ENCODE results near the gene SOHLH1.

SOHLH1 gene

GRCh38 chr9:135687216-135687615 is 12.1 kb downstream of the SOHLH1 start:
- H3K27me3 ChIP-seq (ENCODE audit: insufficient read depth, low read length, poor library complexity) = no peaks in the 10 kb centered on the region
- no peak overlapping the region for H2AFZ ChIP-seq (ENCODE audit: low read depth, low read length)
- H3K79me2 ChIP-seq (ENCODE audit: insufficient read depth, low read length) = no peaks in the 10 kb centered on the region
- no peak overlapping the region for H3K4me2 ChIP-seq (ENCODE audit: insufficient read depth, low read length)
- no peak overlapping the region for H3K27ac ChIP-seq (ENCODE audit: low read length)
- DNase-seq (no peak), ATAC-seq (ENCODE audit: insufficient read depth, low read depth) (no peak)
- H3K4me3 ChIP-seq (ENCODE audit: low read depth in 1 of 2, low read length in 2 of 2) = no peak overlapping the region
- H3K4me1 ChIP-seq (ENCODE audit: insufficient read depth, low read length) = no peaks in the 10 kb centered on the region
- H3K36me3 ChIP-seq (ENCODE audit: insufficient read depth, low read length) = no peaks in the 10 kb centered on the region
- no peak overlapping the region for H3K9ac ChIP-seq (ENCODE audit: low read depth, low read length)
- no peak for TF ChIP-seq EZH2 (IDR thresholded peaks at IDR 0.05; ENCODE audit: borderline replicate concordance, low read depth, low read length, severe bottlenecking)
- TF ChIP-seq CTCF (IDR thresholded peaks at IDR 0.05; ENCODE audit: borderline replicate concordance, extremely low read depth, low read length, poor library complexity, severe bottlenecking) = no peak
- no peaks in the 10 kb centered on the region; the same call in 1 of the 2 replicates for H4K20me1 ChIP-seq (ENCODE audit: insufficient read depth, low read length)
- H3K9me3 ChIP-seq (ENCODE audit: insufficient read depth, low read length, severe bottlenecking) = no peaks in the 10 kb centered on the region

DNA sequence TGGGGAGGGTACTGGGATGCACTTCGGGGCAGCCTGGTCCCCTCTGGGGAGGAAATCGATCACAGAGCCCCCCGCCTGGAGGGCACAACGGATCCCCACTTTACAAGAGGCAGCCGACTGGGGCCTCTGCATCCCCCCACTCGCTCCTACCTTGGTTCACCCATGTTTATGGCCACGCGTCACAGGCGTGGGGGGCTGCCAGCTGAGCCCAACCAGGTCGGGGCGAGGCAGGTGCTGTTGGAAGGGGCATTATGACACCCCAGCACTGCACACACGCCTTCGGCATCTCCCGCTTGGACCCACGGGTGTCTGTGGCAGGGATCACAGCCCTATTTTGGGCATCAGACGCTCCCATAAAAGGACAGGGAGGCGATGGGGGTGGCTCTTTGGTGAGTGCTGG is 14.6 kb downstream of the SOHLH1 start:
- DNase-seq (no peak), ATAC-seq (ENCODE audit: insufficient read depth, low read depth) (no peak)
- H3K4me2 ChIP-seq (ENCODE audit: insufficient read depth, low read length) = no peak overlapping the region
- no peaks in the 10 kb centered on the region; the same call in 1 of the 2 replicates for H4K20me1 ChIP-seq (ENCODE audit: insufficient read depth, low read length)
- H3K27me3 ChIP-seq (ENCODE audit: insufficient read depth, low read length, poor library complexity) = no peaks in the 10 kb centered on the region
- no peak overlapping the region for H2AFZ ChIP-seq (ENCODE audit: low read depth, low read length)
- H3K27ac ChIP-seq (ENCODE audit: low read length) = no peak overlapping the region
- TF ChIP-seq CTCF (IDR thresholded peaks at IDR 0.05; ENCODE audit: borderline replicate concordance, extremely low read depth, low read length, poor library complexity, severe bottlenecking) (no peak), EZH2 (IDR thresholded peaks at IDR 0.05; ENCODE audit: borderline replicate concordance, low read depth, low read length, severe bottlenecking) (no peak)
- H3K79me2 ChIP-seq (ENCODE audit: insufficient read depth, low read length) = no peaks in the 10 kb centered on the region
- H3K9me3 ChIP-seq (ENCODE audit: insufficient read depth, low read length, severe bottlenecking) = no peaks in the 10 kb centered on the region
- no peak overlapping the region for H3K4me3 ChIP-seq (ENCODE audit: low read depth in 1 of 2, low read length in 2 of 2)
- H3K4me1 ChIP-seq (ENCODE audit: insufficient read depth, low read length) = no peaks in the 10 kb centered on the region
- no peaks in the 10 kb centered on the region for H3K36me3 ChIP-seq (ENCODE audit: insufficient read depth, low read length)
- H3K9ac ChIP-seq (ENCODE audit: low read depth, low read length) = no peak overlapping the region

- no peak for DNase-seq
- TF ChIP-seq CTCF (IDR thresholded peaks at IDR 0.05; ENCODE audit: borderline replicate concordance, extremely low read depth, low read length, poor library complexity, severe bottlenecking) (no peak), EZH2 (IDR thresholded peaks at IDR 0.05; ENCODE audit: borderline replicate concordance, low read depth, low read length, severe bottlenecking) (no peak)
- Histone ChIP-seq H2AFZ (ENCODE audit: low read depth, low read length) (no peak overlapping the region), H3K27me3 (ENCODE audit: insufficient read depth, low read length, poor library complexity) (no peaks in the 10 kb centered on the region), H3K36me3 (ENCODE audit: insufficient read depth, low read length) (no peaks in the 10 kb centered on the region), H3K4me2 (ENCODE audit: insufficient read depth, low read length) (no peak overlapping the region), H3K4me3 (ENCODE audit: low read depth in 1 of 2, low read length in 2 of 2) (no peak overlapping the region), H3K4me1 (ENCODE audit: insufficient read depth, low read length) (no peaks in the 10 kb centered on the region), H3K27ac (ENCODE audit: low read length) (no peak overlapping the region), H3K9ac (ENCODE audit: low read depth, low read length) (no peak overlapping the region), H4K20me1 (ENCODE audit: insufficient read depth, low read length) (no peaks in the 10 kb centered on the region), H3K79me2 (ENCODE audit: insufficient read depth, low read length) (no peaks in the 10 kb centered on the region), H3K9me3 (ENCODE audit: insufficient read depth, low read length, severe bottlenecking) (no peaks in the 10 kb centered on the region)
- ATAC-seq (ENCODE audit: insufficient read depth, low read depth) = no peak
Observed at GRCh38 chr9:135683401-135684034, 15.8 kb downstream of the SOHLH1 start.

All from DND-41 (cell line).